Measurements from ENCODE around the gene EPHA6.
"Not testable (repeated sequence)": the region's sequence is repeated elsewhere in the genome, so short reads cannot be mapped to it uniquely, and the experiment has no call there.

EPHA6 gene

DNA sequence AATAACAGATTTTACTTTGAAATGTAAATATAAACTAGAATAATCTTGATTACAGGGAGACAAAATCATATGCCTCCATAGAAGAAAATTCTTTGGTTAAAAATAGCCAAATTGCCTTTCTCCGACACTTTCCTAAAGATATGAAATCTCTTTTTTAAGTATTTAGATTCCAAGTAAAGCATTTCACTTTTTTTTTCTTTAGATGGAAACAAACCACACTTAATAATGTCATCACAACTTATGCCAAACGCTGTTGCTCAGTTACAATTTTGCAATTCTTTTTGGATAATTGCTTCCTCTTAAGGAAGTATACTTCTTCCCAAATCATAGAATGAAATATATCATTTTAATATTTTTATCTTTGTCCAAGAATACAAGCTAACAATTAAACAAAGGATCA, 656.1 kb downstream of the EPHA6 start:
- in situ Hi-C loops (cut with HindIII; ENCODE audit: low sequenced_read_pairs): no loop called here
- H3K4me3 ChIP-seq (ENCODE audit: low read depth, low read length): no peak overlapping the region
- TF ChIP-seq, protein P1, sequence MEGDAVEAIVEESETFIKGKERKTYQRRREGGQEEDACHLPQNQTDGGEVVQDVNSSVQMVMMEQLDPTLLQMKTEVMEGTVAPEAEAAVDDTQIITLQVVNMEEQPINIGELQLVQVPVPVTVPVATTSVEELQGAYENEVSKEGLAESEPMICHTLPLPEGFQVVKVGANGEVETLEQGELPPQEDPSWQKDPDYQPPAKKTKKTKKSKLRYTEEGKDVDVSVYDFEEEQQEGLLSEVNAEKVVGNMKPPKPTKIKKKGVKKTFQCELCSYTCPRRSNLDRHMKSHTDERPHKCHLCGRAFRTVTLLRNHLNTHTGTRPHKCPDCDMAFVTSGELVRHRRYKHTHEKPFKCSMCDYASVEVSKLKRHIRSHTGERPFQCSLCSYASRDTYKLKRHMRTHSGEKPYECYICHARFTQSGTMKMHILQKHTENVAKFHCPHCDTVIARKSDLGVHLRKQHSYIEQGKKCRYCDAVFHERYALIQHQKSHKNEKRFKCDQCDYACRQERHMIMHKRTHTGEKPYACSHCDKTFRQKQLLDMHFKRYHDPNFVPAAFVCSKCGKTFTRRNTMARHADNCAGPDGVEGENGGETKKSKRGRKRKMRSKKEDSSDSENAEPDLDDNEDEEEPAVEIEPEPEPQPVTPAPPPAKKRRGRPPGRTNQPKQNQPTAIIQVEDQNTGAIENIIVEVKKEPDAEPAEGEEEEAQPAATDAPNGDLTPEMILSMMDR (IDR thresholded peaks at IDR 0.05; ENCODE audit: low read depth, low read length, missing control alignments): no peak

DNA sequence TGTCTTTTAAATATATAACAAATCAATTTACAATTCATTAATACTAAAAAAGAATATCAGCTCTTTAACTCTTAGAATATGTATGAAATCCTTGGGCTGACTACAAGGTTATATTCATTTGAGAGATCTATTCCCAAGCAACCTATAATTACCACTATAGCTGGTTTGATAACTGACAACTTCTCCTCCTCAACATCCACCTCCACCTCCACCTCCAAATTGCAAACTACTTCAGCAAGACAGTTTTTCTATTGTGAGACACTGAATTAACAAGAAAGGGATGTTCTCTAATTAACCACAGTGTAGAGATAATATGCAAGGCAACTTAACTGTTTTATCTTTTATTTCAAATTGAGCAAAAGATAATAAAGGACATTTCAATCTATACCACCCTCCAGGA, 665.3 kb downstream of the EPHA6 start:
- no peak for DNase-seq (ENCODE audit: low read depth)
- in situ Hi-C loops (cut with HindIII; ENCODE audit: low sequenced_read_pairs): no loop called here
- TF ChIP-seq, protein P1 (IDR thresholded peaks at IDR 0.05; ENCODE audit: low read depth, low read length, missing control alignments): no peak

More for the DNA sequence above, 656.1 kb downstream of the EPHA6 start:
- DNase-seq (ENCODE audit: low read depth): no peak

DNA sequence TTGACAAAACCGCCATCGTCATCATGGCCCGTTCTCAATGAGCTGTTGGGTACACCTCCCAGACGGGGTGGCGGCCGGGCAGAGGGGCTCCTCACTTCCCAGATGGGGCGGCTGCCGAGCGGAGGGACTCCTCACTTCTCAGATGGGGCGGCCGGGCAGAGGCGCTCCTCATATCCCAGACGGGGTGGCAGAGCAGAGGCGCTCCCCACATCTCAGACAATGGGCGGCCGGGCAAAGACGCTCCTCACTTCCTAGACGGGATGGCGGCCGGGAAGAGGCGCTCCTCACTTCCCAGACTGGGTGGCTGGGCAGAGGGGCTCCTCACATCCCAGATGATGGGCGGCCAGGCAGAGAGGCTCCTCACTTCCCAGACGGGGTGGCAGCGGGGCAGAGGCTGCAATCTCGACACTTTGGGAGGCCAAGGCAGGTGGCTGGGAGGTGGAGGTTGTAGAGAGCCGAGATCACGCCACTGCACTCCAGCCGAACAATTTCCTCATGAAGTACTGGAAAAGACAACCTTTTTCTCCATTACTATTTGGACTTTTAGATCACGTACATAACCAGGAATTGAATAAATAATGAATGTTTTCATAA, 666.4 kb downstream of the EPHA6 start:
- in situ Hi-C loops (cut with HindIII; ENCODE audit: low sequenced_read_pairs); H3K4me3 ChIP-seq (ENCODE audit: low read depth, low read length); DNase-seq (ENCODE audit: low read depth): not testable (repeated sequence)

More for the DNA sequence above, 665.3 kb downstream of the EPHA6 start:
- H3K4me3 ChIP-seq (ENCODE audit: low read depth, low read length): no peak overlapping the region

DNA sequence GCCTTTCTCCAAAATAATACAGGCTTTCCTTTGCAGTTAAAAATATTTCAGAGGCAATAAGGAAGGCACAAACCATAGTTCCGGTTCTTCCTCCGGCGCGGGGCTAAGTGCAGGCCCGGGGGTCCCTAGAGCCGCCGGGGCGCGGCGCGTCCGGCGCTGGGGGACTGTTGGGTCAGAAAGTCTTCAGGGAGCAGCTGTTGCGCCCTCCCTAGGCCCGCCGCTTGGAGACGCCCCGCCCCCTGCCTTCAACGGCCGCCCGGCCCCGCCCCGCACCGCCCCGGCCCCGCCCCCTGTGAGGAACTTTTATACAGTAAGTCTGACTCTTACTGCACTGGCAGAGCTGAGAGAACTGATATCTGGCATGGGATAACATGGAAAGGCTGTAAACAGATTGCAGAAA, 667.0 kb downstream of the EPHA6 start:
- TF ChIP-seq, protein P1 (IDR thresholded peaks at IDR 0.05; ENCODE audit: low read depth, low read length, missing control alignments): no peak
- no peak for DNase-seq (ENCODE audit: low read depth)
- no peak overlapping the region for H3K4me3 ChIP-seq (ENCODE audit: low read depth, low read length)
- in situ Hi-C loops (cut with HindIII; ENCODE audit: low sequenced_read_pairs): no loop called here

DNA sequence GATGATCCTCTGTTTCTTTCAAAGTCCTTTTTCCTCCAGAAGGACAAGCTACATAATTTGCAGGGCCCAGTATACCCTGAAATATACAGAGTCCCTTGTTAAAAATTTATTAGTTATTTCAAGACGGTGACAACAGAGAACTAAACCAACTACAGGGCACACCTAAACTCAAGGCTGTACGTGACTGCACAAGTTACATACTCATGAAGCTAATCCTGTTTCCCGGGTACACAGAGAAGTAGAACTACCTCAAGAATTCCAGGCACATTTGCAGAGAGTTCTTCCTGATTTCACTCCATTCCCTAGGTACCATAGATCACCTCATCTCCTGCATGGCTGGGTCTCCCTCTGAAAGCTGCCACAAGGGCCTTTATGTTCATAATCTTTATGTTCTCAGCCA, 670.8 kb downstream of the EPHA6 start:
- TF ChIP-seq, protein P1 (IDR thresholded peaks at IDR 0.05; ENCODE audit: low read depth, low read length, missing control alignments): no peak
- H3K4me3 ChIP-seq (ENCODE audit: low read depth, low read length): no peak overlapping the region
- in situ Hi-C loops (cut with HindIII; ENCODE audit: low sequenced_read_pairs): no loop called here
- DNase-seq (ENCODE audit: low read depth): no peak

DNA sequence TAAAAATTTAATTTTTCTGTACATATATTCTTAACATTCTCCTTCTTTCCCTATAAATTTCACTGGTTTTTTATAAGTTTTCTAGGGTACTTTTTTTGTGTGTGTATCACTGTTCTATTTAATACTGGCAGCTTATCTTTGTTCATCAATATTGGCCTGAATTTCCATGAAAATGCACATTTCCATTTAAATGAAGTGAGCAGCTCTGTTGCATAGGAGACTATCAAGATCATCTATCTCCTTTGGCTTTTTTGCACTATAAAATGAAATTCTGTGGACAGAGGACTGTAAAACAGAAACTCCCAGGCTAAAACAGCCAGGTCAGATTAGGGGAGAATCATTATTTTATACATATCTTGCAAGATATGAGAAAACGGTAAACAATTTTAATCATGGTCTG, 673.2 kb downstream of the EPHA6 start:
- TF ChIP-seq, protein P1 (IDR thresholded peaks at IDR 0.05; ENCODE audit: low read depth, low read length, missing control alignments): no peak
- in situ Hi-C loops (cut with HindIII; ENCODE audit: low sequenced_read_pairs): no loop called here
- no peak overlapping the region for H3K4me3 ChIP-seq (ENCODE audit: low read depth, low read length)
- DNase-seq (ENCODE audit: low read depth): no peak

DNA sequence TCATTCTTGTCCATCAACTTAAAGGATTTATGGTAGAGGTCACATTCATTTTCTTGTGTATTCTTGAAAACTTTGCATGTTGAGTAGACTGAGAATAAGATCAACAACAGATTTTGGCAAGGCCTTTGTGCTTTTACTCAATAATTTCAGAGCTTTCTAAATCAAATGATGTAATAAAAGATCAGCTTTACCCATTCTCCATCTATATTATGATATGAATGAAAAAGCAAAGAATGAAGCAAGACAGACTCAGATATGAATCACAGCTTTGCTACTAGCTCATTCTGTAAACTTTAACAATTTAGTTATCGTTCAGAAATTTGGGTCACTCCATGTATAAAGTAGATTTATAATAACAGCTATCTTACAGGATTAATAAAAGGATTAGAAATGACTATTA, 674.3 kb downstream of the EPHA6 start:
- in situ Hi-C loops (cut with HindIII; ENCODE audit: low sequenced_read_pairs): no loop called here
- TF ChIP-seq, protein P1 (IDR thresholded peaks at IDR 0.05; ENCODE audit: low read depth, low read length, missing control alignments): no peak

More for the DNA sequence above, 674.3 kb downstream of the EPHA6 start:
- H3K4me3 ChIP-seq (ENCODE audit: low read depth, low read length): no peak overlapping the region
- DNase-seq (ENCODE audit: low read depth): no peak

Data from astrocyte of the cerebellum (primary cell).